B cell (primary cell): Measurements from ENCODE around the gene IL1RL1.

ENCODE experiments used
- EZH2 ChIP-seq: IDR thresholded peaks from 2 replicates; pipeline ENCODE4 v1.6.1; 2012; ENCODE audit warnings: borderline replicate concordance, low read depth, mild to moderate bottlenecking, moderate library complexity, low read length; ENCODE audit not compliant: insufficient read depth, poor library complexity, severe bottlenecking
- TF ChIP-seq, protein P1 (sequence below): fragments of 200-600 bp; IDR thresholded peaks from one replicate; pipeline ENCODE4 v1.8.0; 2022; ENCODE audit warnings: antibody characterized with exemption, mild to moderate bottlenecking

DNA sequence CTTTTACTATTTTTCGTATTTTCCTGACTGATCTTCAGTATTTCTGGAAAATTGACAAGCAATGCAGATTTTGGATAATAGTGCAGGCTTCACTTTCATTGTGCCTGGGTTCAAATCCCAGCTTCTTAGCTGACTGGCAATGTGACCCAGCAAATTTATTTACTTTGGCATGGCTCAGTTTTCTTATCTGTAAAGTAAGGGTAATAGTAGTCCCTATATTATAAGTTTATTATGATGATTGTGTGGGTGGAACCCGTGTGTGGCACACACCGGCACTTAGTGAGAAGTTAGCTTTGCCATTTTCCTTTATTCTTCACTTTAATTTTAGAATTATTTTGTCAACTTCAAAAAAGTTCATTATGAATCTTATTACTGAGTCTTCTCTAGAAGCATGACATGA lies 7.8 kb upstream of the IL1RL1 start:
- TF ChIP-seq, protein P1, sequence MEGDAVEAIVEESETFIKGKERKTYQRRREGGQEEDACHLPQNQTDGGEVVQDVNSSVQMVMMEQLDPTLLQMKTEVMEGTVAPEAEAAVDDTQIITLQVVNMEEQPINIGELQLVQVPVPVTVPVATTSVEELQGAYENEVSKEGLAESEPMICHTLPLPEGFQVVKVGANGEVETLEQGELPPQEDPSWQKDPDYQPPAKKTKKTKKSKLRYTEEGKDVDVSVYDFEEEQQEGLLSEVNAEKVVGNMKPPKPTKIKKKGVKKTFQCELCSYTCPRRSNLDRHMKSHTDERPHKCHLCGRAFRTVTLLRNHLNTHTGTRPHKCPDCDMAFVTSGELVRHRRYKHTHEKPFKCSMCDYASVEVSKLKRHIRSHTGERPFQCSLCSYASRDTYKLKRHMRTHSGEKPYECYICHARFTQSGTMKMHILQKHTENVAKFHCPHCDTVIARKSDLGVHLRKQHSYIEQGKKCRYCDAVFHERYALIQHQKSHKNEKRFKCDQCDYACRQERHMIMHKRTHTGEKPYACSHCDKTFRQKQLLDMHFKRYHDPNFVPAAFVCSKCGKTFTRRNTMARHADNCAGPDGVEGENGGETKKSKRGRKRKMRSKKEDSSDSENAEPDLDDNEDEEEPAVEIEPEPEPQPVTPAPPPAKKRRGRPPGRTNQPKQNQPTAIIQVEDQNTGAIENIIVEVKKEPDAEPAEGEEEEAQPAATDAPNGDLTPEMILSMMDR = no peak
- no peak for TF ChIP-seq EZH2
